ENCODE data around the gene GBA2. TPM values are rescaled to one million over a fixed set of nuclear protein-coding genes. Genes with fewer than 3 reads are reported as not detected.

Gene GBA2
- total RNA-seq, 2 donors from 2014 or later, result 27.0 to 36.0 TPM

- no peaks in the 10 kb centered on the region for H3K9me3 Mint-ChIP-seq
- ATAC-seq (replicated peaks), result peak; percentile 13
- peaks cover 15% of the 10 kb centered on the region for H3K4me1 Mint-ChIP-seq
- H3K4me3 Mint-ChIP-seq, result peak overlapping the region; percentile 73
- H3K36me3 Mint-ChIP-seq (ENCODE audit: low read depth), result no peaks in the 10 kb centered on the region
- peak overlapping the region; percentile 68 for H3K27ac Mint-ChIP-seq
- H3K27me3 Mint-ChIP-seq, result no peaks in the 10 kb centered on the region
Observed at GRCh38 chr9:35690614-35691333, 58.3 kb downstream of the GBA2 start.

GRCh38 chr9:35690294-35690613, 58.8 kb downstream of the GBA2 start:
- H3K9me3 Mint-ChIP-seq, result no peaks in the 10 kb centered on the region
- peaks cover 15% of the 10 kb centered on the region for H3K4me1 Mint-ChIP-seq
- no peaks in the 10 kb centered on the region for H3K36me3 Mint-ChIP-seq (ENCODE audit: low read depth)
- peak overlapping the region; percentile 73 for H3K4me3 Mint-ChIP-seq
- H3K27me3 Mint-ChIP-seq, result no peaks in the 10 kb centered on the region
- peak; percentile 12 for ATAC-seq (replicated peaks)
- H3K27ac Mint-ChIP-seq, result no peak overlapping the region

GRCh38 chr9:35689542-35690293, 59.3 kb downstream of the GBA2 start, which contains the start of gene TPM2:
TSS of gene TPM2 (minus strand) at chr9:35689925. CDS start at chr9:35689817, 108 bp downstream.
- ATAC-seq (replicated peaks), result no peak
- H3K4me3 Mint-ChIP-seq, result peak within 1 kb of the TSS; percentile 73
- H3K27ac Mint-ChIP-seq, result peak within 1 kb of the TSS; percentile 80
- peaks cover 15% of the 10 kb centered on the region for H3K4me1 Mint-ChIP-seq
- H3K36me3 Mint-ChIP-seq (ENCODE audit: low read depth), result no peaks in the 10 kb centered on the region
- no peaks in the 10 kb centered on the region for H3K9me3 Mint-ChIP-seq
- H3K27me3 Mint-ChIP-seq, result no peaks in the 10 kb centered on the region

GRCh38 chr9:35688558-35689541, 60.2 kb downstream of the GBA2 start:
- no peaks in the 10 kb centered on the region for H3K27me3 Mint-ChIP-seq
- no peaks in the 10 kb centered on the region for H3K36me3 Mint-ChIP-seq (ENCODE audit: low read depth)
- H3K9me3 Mint-ChIP-seq, result no peaks in the 10 kb centered on the region
- H3K4me1 Mint-ChIP-seq, result peaks cover 15% of the 10 kb centered on the region
- peak overlapping the region; percentile 80 for H3K27ac Mint-ChIP-seq
- ATAC-seq (replicated peaks), result peak; percentile 92
- H3K4me3 Mint-ChIP-seq, result peak overlapping the region; percentile 67

- Mint-ChIP-seq H3K36me3 (ENCODE audit: low read depth) (no peaks in the 10 kb centered on the region), H3K4me1 (peaks cover 15% of the 10 kb centered on the region), H3K9me3 (no peaks in the 10 kb centered on the region), H3K27me3 (no peaks in the 10 kb centered on the region), H3K4me3 (peak overlapping the region; percentile 67), H3K27ac (peak overlapping the region; percentile 80)
- no peak for ATAC-seq (replicated peaks)
Observed at GRCh38 chr9:35687972-35688557, 61.0 kb downstream of the GBA2 start.

- H3K4me3 Mint-ChIP-seq, result no peak overlapping the region
Observed at GRCh38 chr9:35687306-35687705, 61.7 kb downstream of the GBA2 start.

More at GRCh38 chr9:35687306-35687705, 61.7 kb downstream of the GBA2 start:
- H3K27ac Mint-ChIP-seq, result no peak overlapping the region
- no peak for ATAC-seq (replicated peaks)
- peaks cover 15% of the 10 kb centered on the region for H3K4me1 Mint-ChIP-seq
- H3K9me3 Mint-ChIP-seq, result no peaks in the 10 kb centered on the region
- no peaks in the 10 kb centered on the region for H3K36me3 Mint-ChIP-seq (ENCODE audit: low read depth)
- no peaks in the 10 kb centered on the region for H3K27me3 Mint-ChIP-seq

Other genes starting within 250 kb of the GBA2 start
- 10 to 100 TPM; 23.5 to 39.0 TPM for gene TESK1, start 144.0 kb downstream of the GBA2 start, total RNA-seq
- 10 to 100 TPM in 1 of 2 donors, 1 to 10 TPM in 1; 7.5 to 43.2 TPM for gene CD72, start 130.8 kb downstream of the GBA2 start, total RNA-seq
- gene SIT1, start 98.3 kb downstream of the GBA2 start, total RNA-seq, result 100 to 1,000 TPM in 1 of 2 donors, 10 to 100 TPM in 1; 97.0 to 135 TPM
- gene RMRP, start 91.2 kb downstream of the GBA2 start, total RNA-seq, result over 10,000 TPM in 1 of 2 donors, 1,000 to 10,000 TPM in 1; 5,785 to 10,768 TPM
- 10 to 100 TPM; 17.5 to 19.8 TPM for gene CCDC107, start 90.9 kb downstream of the GBA2 start, total RNA-seq
- 10 to 100 TPM in 1 of 2 donors, 1 to 10 TPM in 1; 9.4 to 16.1 TPM for gene ARHGEF39, start 84.0 kb downstream of the GBA2 start, total RNA-seq
- gene CA9, start 75.3 kb downstream of the GBA2 start, total RNA-seq, result 10 to 100 TPM in 1 of 2 donors, under 1 TPM in 1; 0.89 to 31.7 TPM
- 1 to 10 TPM; 4.1 to 6.2 TPM for gene TPM2, start 59.3 kb downstream of the GBA2 start, total RNA-seq
- 100 to 1,000 TPM; 293 to 458 TPM for gene TLN1, start 17.0 kb downstream of the GBA2 start, total RNA-seq
- gene CREB3, start 16.6 kb downstream of the GBA2 start, total RNA-seq, result 10 to 100 TPM; 23.9 to 40.3 TPM
- 10 to 100 TPM; 18.9 to 25.6 TPM for gene RGP1, start 59 bp upstream of the GBA2 start, total RNA-seq
- not detected for gene MSMP, start 5.0 kb upstream of the GBA2 start, total RNA-seq
- gene NPR2, start 42.4 kb upstream of the GBA2 start, total RNA-seq, result 10 to 100 TPM; 11.1 to 11.6 TPM
- under 1 TPM; 0.43 to 0.58 TPM for gene SPAG8, start 63.0 kb upstream of the GBA2 start, total RNA-seq
- gene HINT2, start 65.8 kb upstream of the GBA2 start, total RNA-seq, result 10 to 100 TPM; 27.7 to 38.0 TPM
- not detected for gene FAM221B, start 79.5 kb upstream of the GBA2 start, total RNA-seq
- 1 to 10 TPM; 2.4 to 6.8 TPM for gene TMEM8B, start 80.0 kb upstream of the GBA2 start, total RNA-seq
- gene OR13J1, start 121.2 kb upstream of the GBA2 start, total RNA-seq, result not detected
- gene HRCT1, start 157.0 kb upstream of the GBA2 start, total RNA-seq, result not detected
- not detected for gene SPAAR, start 160.3 kb upstream of the GBA2 start, total RNA-seq
- gene OR2S2, start 208.9 kb upstream of the GBA2 start, total RNA-seq, result not detected